LNCaP clone FGC (cell line): ENCODE results near the gene RNASE13.
A peak's percentile ranks its signal among the peaks of the same experiment; 100 is the strongest.

ENCODE experiments used
- DNase-seq: peaks from one replicate; pipeline ENCODE4 v3.0.0-alpha.2; 2011; ENCODE audit warnings: low read depth
- H3K4me3 ChIP-seq: 2 replicates; pipeline ENCODE4 v1.5.1; 2011; ENCODE audit warnings: mild to moderate bottlenecking, low read depth, low read length, control low read depth
- TF ChIP-seq, protein P1 (sequence below): IDR thresholded peaks from 2 replicates; pipeline ENCODE4 v1.5.1; 2012; ENCODE audit warnings: mild to moderate bottlenecking; ENCODE audit not compliant: control insufficient read depth, insufficient read depth; ENCODE audit errors: extremely low read depth

RNASE13 gene

DNA sequence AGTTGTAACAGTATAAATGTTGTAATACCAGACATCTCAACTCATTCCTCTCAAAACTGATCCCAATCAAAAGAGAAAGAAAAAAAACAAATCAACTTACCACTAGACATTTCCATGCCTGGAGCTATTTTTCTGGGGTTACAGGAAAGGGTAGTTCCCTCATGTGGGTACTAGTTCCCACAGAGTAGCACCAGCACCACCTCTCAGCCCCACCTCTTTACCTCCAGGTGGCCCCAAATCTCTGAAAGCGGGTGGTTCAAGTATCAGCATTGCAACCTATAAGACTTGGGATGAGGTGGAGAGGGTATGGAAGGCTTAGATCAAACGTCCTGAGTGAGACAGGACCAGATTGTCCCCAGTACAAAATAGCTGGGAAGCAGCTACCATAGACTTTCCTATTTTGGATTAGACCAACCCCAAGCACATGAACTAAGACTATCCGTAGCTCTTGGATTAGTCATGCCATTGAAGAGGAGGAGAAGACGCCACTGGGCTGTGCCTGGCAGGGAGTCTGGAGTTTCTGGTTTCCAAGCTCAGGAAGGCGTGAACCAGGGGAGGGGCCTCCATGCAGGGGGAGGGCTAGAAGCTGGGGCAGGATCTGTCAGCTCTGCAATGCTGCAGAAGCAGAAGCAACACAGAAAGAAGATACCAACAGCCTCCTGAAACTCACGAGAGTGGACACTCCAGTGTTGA, 35.8 kb downstream of the RNASE13 start, which contains the start of gene SLC39A2:
Gene SLC39A2 (plus strand): TSS at position 620 of the 693 bp plus-strand sequence. CDS start 154 bp downstream, outside the sequence.
- DNase-seq = peak; percentile 55
- H3K4me3 ChIP-seq = no peak within 1 kb of the TSS
- TF ChIP-seq, protein P1, sequence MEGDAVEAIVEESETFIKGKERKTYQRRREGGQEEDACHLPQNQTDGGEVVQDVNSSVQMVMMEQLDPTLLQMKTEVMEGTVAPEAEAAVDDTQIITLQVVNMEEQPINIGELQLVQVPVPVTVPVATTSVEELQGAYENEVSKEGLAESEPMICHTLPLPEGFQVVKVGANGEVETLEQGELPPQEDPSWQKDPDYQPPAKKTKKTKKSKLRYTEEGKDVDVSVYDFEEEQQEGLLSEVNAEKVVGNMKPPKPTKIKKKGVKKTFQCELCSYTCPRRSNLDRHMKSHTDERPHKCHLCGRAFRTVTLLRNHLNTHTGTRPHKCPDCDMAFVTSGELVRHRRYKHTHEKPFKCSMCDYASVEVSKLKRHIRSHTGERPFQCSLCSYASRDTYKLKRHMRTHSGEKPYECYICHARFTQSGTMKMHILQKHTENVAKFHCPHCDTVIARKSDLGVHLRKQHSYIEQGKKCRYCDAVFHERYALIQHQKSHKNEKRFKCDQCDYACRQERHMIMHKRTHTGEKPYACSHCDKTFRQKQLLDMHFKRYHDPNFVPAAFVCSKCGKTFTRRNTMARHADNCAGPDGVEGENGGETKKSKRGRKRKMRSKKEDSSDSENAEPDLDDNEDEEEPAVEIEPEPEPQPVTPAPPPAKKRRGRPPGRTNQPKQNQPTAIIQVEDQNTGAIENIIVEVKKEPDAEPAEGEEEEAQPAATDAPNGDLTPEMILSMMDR = no peak

DNA sequence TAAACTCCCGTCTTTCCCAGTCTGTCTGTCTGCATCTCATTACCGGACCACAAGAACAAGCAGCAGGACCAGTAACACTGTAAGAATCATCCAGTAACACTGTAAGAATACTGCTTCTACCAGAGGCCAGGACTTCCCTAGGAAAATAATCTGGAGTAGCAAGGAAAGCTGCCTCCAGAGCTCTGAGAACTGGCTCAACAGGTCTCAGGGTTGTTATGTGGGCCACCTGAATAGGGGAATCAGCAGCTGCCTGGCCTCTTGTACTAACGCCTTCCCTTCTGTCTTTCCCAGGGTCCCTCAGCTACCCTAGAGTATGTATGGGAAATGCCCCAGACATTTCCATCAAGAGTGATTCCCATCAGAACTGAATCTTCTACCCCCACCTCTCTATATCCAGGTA, 36.5 kb downstream of the RNASE13 start:
- no peak for DNase-seq

GRCh38 chr14:20997564-20997963, 37.0 kb downstream of the RNASE13 start:
- TF ChIP-seq, protein P1 = no peak
- H3K4me3 ChIP-seq = no peak overlapping the region
- no peak for DNase-seq

More for the DNA sequence above, 36.5 kb downstream of the RNASE13 start:
- no peak overlapping the region for H3K4me3 ChIP-seq
- TF ChIP-seq, protein P1 = no peak

GRCh38 chr14:20997115-20997514, 37.5 kb downstream of the RNASE13 start:
- DNase-seq = no peak
- TF ChIP-seq, protein P1 = no peak

GRCh38 chr14:20996521-20996920, 38.1 kb downstream of the RNASE13 start:
- no peak for DNase-seq
- H3K4me3 ChIP-seq = no peak overlapping the region
- TF ChIP-seq, protein P1 = no peak

More at GRCh38 chr14:20997115-20997514, 37.5 kb downstream of the RNASE13 start:
- H3K4me3 ChIP-seq = no peak overlapping the region

- H3K4me3 ChIP-seq = peak within 1 kb of the TSS; percentile 98
- TF ChIP-seq, protein P1 = peak; percentile 63
- DNase-seq = peak; percentile 98
Observed at GRCh38 chr14:20989787-20990600, 44.6 kb downstream of the RNASE13 start, which contains the start of gene METTL17. Gene METTL17, plus strand, starts transcription at chr14:20989980. Its CDS starts 23 bp downstream, at chr14:20990003.
